Brain microvascular endothelial cell (primary cell): Measurements from ENCODE around the gene GLCCI1.

Experiments
- DNase-seq: peaks from one replicate; pipeline ENCODE4 v3.0.0-alpha.2; 2020
- H3K27ac ChIP-seq: fragments of 250-450 bp; sonication (Bioruptor Pico); 2 replicates; pipeline ENCODE4 v1.5.1; 2020; ENCODE audit warnings: mild to moderate bottlenecking, moderate library complexity
- H3K27me3 ChIP-seq: fragments of 250-450 bp; sonication (Bioruptor Pico); replicated peaks from 2 replicates; pipeline ENCODE4 v1.5.1; 2020; ENCODE audit warnings: mild to moderate bottlenecking
- H3K36me3 ChIP-seq: fragments of 250-450 bp; sonication (Bioruptor Pico); replicated peaks from 2 replicates; pipeline ENCODE4 v1.5.1; 2020; ENCODE audit warnings: mild to moderate bottlenecking
- H3K4me3 ChIP-seq: 2 replicates; pipeline ENCODE4 v1.5.1; 2011; ENCODE audit warnings: low read depth, mild to moderate bottlenecking, control low read depth, low read length, moderate library complexity
- in situ Hi-C: cut with HindIII; loops from 2 replicates; pipeline ENCODE4 v1.10.0; 2017; ENCODE audit warnings: low sequenced_read_pairs, low pct_ligation_motif_present
- TF ChIP-seq, protein P1 (sequence below): IDR thresholded peaks from 2 replicates; pipeline ENCODE4 v1.5.1; 2011; ENCODE audit warnings: low read depth, mild to moderate bottlenecking, moderate library complexity, low read length, control low read depth, inconsistent platforms; ENCODE audit errors: missing control alignments

The GLCCI1 gene

DNA sequence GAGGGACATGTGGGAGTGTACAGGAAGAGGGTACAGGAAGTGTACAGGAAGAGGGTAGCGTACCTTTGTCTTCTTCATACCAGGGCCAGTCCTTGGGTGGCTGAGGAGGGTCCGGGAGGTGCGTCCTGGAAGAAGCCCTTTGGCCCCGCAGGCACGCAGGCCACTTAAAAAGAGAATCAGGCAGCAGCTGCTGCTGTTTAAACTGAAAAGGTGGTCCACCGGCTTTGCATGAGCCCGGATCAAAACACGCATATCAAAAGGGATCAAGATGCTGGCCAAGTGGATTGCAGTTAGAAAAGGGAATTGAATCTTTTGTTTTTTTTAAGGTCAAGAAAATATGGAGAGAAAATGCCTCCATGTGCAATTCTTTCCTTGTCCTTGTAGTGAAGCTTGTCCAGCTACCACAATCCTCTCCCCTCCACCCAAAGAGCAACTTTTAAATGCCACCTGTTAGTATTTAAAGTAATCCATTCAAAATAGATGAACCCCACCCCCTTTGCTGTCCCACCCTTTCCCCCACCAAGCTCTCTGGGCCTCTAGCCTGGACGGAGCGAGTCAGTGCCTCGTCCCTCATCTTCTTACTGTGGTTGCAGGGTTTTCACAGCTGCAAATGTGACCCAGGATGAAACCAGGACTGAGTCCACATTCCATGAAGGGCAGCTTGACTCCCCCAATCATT, 142.8 kb downstream of the GLCCI1 start:
- Histone ChIP-seq H3K4me3 (no peak overlapping the region), H3K27ac (no peak overlapping the region), H3K27me3 (no peaks in the 10 kb centered on the region), H3K36me3 (no peaks in the 10 kb centered on the region)
- DNase-seq = no peak
- TF ChIP-seq, protein P1, sequence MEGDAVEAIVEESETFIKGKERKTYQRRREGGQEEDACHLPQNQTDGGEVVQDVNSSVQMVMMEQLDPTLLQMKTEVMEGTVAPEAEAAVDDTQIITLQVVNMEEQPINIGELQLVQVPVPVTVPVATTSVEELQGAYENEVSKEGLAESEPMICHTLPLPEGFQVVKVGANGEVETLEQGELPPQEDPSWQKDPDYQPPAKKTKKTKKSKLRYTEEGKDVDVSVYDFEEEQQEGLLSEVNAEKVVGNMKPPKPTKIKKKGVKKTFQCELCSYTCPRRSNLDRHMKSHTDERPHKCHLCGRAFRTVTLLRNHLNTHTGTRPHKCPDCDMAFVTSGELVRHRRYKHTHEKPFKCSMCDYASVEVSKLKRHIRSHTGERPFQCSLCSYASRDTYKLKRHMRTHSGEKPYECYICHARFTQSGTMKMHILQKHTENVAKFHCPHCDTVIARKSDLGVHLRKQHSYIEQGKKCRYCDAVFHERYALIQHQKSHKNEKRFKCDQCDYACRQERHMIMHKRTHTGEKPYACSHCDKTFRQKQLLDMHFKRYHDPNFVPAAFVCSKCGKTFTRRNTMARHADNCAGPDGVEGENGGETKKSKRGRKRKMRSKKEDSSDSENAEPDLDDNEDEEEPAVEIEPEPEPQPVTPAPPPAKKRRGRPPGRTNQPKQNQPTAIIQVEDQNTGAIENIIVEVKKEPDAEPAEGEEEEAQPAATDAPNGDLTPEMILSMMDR = no peak
- in situ Hi-C loops = no loop called here

DNA sequence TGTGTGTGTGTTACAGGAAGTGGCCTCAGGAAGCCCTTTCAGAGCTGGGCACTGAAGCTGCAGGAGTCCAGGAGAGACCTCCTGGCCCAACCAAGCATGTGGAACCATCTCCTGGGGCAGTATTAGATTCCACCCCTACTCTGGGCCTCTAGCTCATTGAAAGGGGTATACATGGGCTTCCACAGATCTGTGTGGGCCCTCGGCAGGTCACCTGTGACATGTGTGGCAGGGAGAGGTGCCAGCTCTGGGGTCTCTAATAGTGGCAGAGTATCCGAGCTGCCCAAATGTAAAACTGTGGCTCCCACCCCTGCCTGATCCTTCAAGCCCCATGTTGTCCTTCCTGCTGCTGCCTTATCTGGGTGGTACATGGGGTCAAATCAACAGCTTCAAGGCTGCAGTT, 144.1 kb downstream of the GLCCI1 start:
- Histone ChIP-seq H3K27me3 (no peaks in the 10 kb centered on the region), H3K27ac (no peak overlapping the region), H3K36me3 (no peaks in the 10 kb centered on the region), H3K4me3 (no peak overlapping the region)
- TF ChIP-seq, protein P1 = no peak
- in situ Hi-C loops = no loop called here
- no peak for DNase-seq

DNA sequence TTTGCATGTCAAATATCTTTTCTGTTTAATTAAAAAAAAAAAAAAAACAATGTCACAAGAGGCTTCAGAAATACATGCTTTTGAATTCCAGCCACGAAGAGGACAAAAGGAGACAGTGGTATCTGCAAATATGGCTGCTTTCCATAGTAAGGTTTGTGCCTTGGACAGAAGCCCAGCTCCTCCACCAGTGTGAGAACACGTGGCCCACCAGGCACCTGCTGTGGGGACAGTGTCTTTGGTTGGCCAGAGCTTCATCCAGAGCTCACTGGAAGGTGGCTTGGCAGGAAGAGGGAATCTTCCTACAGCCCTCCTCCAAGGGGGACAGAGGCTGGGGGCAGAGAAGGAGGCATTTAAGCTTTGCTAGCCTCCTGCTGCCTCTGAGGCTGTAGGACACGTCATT, 144.6 kb downstream of the GLCCI1 start:
- TF ChIP-seq, protein P1 = no peak
- no peak for DNase-seq
- no peak overlapping the region for H3K4me3 ChIP-seq

DNA sequence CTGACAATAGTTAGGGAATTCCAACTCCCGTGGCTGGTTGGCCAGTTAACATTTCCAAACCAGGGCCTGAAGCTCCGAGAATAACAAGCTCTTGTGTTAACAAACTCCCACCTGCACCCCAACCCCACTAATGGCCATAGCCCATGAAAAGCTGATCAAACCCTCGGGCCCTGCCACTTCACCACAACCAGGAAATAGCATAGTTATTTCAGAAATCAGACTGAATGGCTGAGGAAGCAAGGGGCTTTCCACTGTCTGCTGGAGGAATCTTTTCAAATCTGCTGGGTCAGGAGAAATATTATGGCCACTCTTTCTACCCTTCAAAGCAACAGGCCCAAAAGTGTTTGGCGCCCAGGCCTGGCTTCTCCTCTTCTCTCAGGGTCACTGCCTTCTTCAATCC, 145.6 kb downstream of the GLCCI1 start:
- in situ Hi-C loops = no loop called here

More for the DNA sequence above, 144.6 kb downstream of the GLCCI1 start:
- Histone ChIP-seq H3K27me3 (no peaks in the 10 kb centered on the region), H3K27ac (no peak overlapping the region), H3K36me3 (no peaks in the 10 kb centered on the region)
- in situ Hi-C loops = no loop called here

DNA sequence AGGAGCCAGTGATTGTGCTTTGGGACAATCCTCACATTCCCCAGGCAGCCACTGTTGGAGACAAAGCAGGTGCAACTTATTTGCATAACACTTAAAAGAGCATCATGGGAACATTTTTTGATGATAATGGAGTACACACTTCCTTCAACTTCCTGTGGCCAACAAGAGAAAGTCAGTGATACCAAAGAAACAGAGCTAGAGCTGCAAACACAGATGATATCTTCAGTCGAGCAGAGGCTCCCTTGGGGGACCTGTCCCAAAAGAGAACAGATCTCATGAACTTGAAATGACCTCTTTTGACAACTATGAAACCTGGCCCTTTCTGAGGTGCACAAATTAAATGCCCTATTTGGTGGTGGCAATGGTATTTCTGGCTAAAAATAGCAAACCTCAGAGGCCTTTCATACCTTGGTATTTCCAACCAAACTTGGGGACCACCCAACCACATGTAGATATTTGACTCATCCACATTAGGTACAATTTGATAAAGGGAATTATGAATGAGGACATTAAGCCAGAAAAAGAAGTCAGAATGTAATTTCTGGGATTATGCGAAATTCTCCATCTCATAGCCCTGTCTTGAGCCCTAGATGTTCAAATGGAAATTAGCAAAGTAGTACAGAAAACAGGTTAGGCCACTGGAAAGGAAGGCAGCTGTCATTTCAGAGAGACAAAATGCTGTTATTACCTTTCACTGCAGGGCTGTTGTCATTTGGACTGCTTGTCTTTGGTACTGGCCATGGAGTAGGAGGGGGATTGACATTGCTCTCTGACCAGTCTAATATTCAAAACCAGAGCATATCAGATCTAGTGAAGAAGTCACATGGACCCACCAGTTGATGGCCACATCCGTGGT, 147.2 kb downstream of the GLCCI1 start:
- TF ChIP-seq, protein P1 = no peak
- in situ Hi-C loops = no loop called here

More for the DNA sequence above, 145.6 kb downstream of the GLCCI1 start:
- TF ChIP-seq, protein P1 = no peak
- Histone ChIP-seq H3K27ac (no peak overlapping the region), H3K4me3 (no peak overlapping the region), H3K36me3 (no peaks in the 10 kb centered on the region), H3K27me3 (no peaks in the 10 kb centered on the region)
- no peak for DNase-seq

More for the DNA sequence above, 147.2 kb downstream of the GLCCI1 start:
- DNase-seq = no peak
- Histone ChIP-seq H3K27me3 (no peaks in the 10 kb centered on the region), H3K27ac (no peak overlapping the region), H3K4me3 (no peak overlapping the region), H3K36me3 (no peaks in the 10 kb centered on the region)
